HTERT RPE-1 (cell line): ENCODE measurements around the gene CASR.

Experiments
- in situ Hi-C: fragments of 300-500 bp; cut with MboI; formaldehyde crosslinking; loops from 4 replicates; pipeline ENCODE4 v1.14.3; 2020; ENCODE audit warnings: low sequenced_read_pairs

The CASR gene

GRCh38 chr3:122305818-122306621 lies 122.6 kb downstream of the CASR start:
- in situ Hi-C loops: no loop called here

GRCh38 chr3:122306622-122306953 lies 123.1 kb downstream of the CASR start:
- in situ Hi-C loops: no loop called here

- in situ Hi-C loops: no loop called here
Measured at GRCh38 chr3:122307094-122307687, 123.7 kb downstream of the CASR start.

- in situ Hi-C loops: no loop called here
Measured at GRCh38 chr3:122307976-122308375, 124.5 kb downstream of the CASR start.

GRCh38 chr3:122310361-122310760 lies 126.9 kb downstream of the CASR start:
- in situ Hi-C loops: no loop called here

GRCh38 chr3:122312826-122313225 lies 129.4 kb downstream of the CASR start:
- in situ Hi-C loops: no loop called here

GRCh38 chr3:122313281-122313680 lies 129.8 kb downstream of the CASR start:
- in situ Hi-C loops: no loop called here

- in situ Hi-C loops: no loop called here
Measured at GRCh38 chr3:122314228-122314876, 130.9 kb downstream of the CASR start.

- in situ Hi-C loops: no loop called here
Measured at GRCh38 chr3:122315619-122316018, 132.2 kb downstream of the CASR start.

- in situ Hi-C loops: no loop called here
Measured at GRCh38 chr3:122316368-122316767, 132.9 kb downstream of the CASR start.

GRCh38 chr3:122318620-122319019 lies 135.2 kb downstream of the CASR start:
- in situ Hi-C loops: no loop called here

GRCh38 chr3:122322095-122323075 lies 138.9 kb downstream of the CASR start:
- in situ Hi-C loops: no loop called here

GRCh38 chr3:122324871-122325323 lies 141.4 kb downstream of the CASR start, which contains the start of gene CSTA:
TSS of gene CSTA (plus strand) at chr3:122325248. CDS start at chr3:122325293, 45 bp downstream.
- in situ Hi-C loops: no loop called here

- in situ Hi-C loops: no loop called here
Measured at GRCh38 chr3:122325769-122326168, 142.3 kb downstream of the CASR start.

GRCh38 chr3:122331886-122332285 lies 148.4 kb downstream of the CASR start:
- in situ Hi-C loops: no loop called here

GRCh38 chr3:122332551-122332950 lies 149.1 kb downstream of the CASR start:
- in situ Hi-C loops: no loop called here
